Activated effector memory CD4-positive, alpha-beta T cell treated with anti-CD3 and anti-CD28 coated beads, Interleukin-2, amount 50 U/mL, for 16 hours (primary cell): ENCODE measurements around the gene CXCL3.

Experiments used
- DNase-seq: peaks from one replicate; pipeline ENCODE4 v3.0.0-alpha.2; 2020

Gene CXCL3

GRCh38 chr4:74054483-74055047 is 16.1 kb upstream of the CXCL3 start:
- DNase-seq: no peak

- no peak for DNase-seq
These were observed 8.7 kb upstream of the CXCL3 start for GRCh38 chr4:74047152-74047551.

- no peak for DNase-seq
These were observed 7.3 kb upstream of the CXCL3 start for GRCh38 chr4:74045772-74046171.

GRCh38 chr4:74045247-74045646 is 6.8 kb upstream of the CXCL3 start:
- DNase-seq: no peak

- DNase-seq: no peak
These were observed 6.2 kb upstream of the CXCL3 start for GRCh38 chr4:74044677-74045076.

- no peak for DNase-seq
These were observed 4.2 kb upstream of the CXCL3 start for GRCh38 chr4:74042681-74043080.

GRCh38 chr4:74041418-74041817 is 2.9 kb upstream of the CXCL3 start:
- DNase-seq: no peak

GRCh38 chr4:74039315-74039763 is 850 bp upstream of the CXCL3 start:
- no peak for DNase-seq

GRCh38 chr4:74038086-74038424 is 434 bp downstream of the CXCL3 start:
- no peak for DNase-seq

- DNase-seq: no peak
These were observed 1.2 kb downstream of the CXCL3 start for GRCh38 chr4:74037076-74037955.

GRCh38 chr4:74033739-74034138 is 4.8 kb downstream of the CXCL3 start:
- DNase-seq: no peak

GRCh38 chr4:74032064-74032463 is 6.4 kb downstream of the CXCL3 start:
- no peak for DNase-seq

GRCh38 chr4:74031576-74031975 is 6.9 kb downstream of the CXCL3 start:
- DNase-seq: no peak

GRCh38 chr4:74030285-74030684 is 8.2 kb downstream of the CXCL3 start:
- no peak for DNase-seq

- DNase-seq: no peak
These were observed 10.0 kb downstream of the CXCL3 start for GRCh38 chr4:74028504-74028903.

- no peak for DNase-seq
These were observed 14.8 kb downstream of the CXCL3 start for GRCh38 chr4:74023709-74024108.

GRCh38 chr4:74021601-74022000 is 16.9 kb downstream of the CXCL3 start:
- no peak for DNase-seq

GRCh38 chr4:74018771-74019170 is 19.7 kb downstream of the CXCL3 start:
- no peak for DNase-seq

GRCh38 chr4:74018116-74018515 is 20.4 kb downstream of the CXCL3 start:
- DNase-seq: no peak

GRCh38 chr4:74016068-74016467 is 22.4 kb downstream of the CXCL3 start:
- no peak for DNase-seq

GRCh38 chr4:74015126-74015780 is 23.2 kb downstream of the CXCL3 start:
- no peak for DNase-seq

- DNase-seq: no peak
These were observed 24.2 kb downstream of the CXCL3 start for GRCh38 chr4:74014332-74014731.

- DNase-seq: no peak
These were observed 25.2 kb downstream of the CXCL3 start for GRCh38 chr4:74013264-74013663.

- DNase-seq: no peak
These were observed 26.4 kb downstream of the CXCL3 start for GRCh38 chr4:74012130-74012529.
